HCT116 (cell line): ENCODE measurements around the gene CNBD2. TPM values are rescaled to one million over a fixed set of nuclear protein-coding genes. Genes with fewer than 3 reads are reported as not detected.

ENCODE experiments used
- ATAC-seq: fragments of 200-7000 bp; cut with Tn5 transposase; 2 replicates; pipeline ENCODE4 v1.9.1; 2020; ENCODE audit warnings: mild to moderate bottlenecking, moderate library complexity
- BruUV-seq: library from RNA; stranded (reverse); fragments of 400-500 nt; replicated peaks from 2 replicates; lab custom pipeline; 2021; lab: Mats Ljungman, UMichigan
- CTCF ChIA-PET: fragments of 300-600 bp; sonication (Branson Sonifier 250); formaldehyde crosslinking; loops from one replicate; lab custom pipeline; 2021; ENCODE audit warnings: antibody characterized with exemption; lab: Charles Lee
- POLR2A ChIA-PET: fragments of 300-600, 350-600 bp; sonication (Branson Sonifier 250); formaldehyde crosslinking; loops from one replicate; lab custom pipeline; 2021; ENCODE audit warnings: antibody characterized with exemption; lab: Charles Lee
- RAD21 ChIA-PET, 2 experiments: fragments of 300-600 bp; sonication (Branson Sonifier 250); formaldehyde crosslinking; loops; one replicate each; lab custom pipeline; 2023; ENCODE audit warnings: low total read pairs in 2 of 2; ENCODE audit not compliant: uncharacterized antibody in 2 of 2, unreplicated experiment in 2 of 2, low non-redundant PET in 1 of 2; lab: Charles Lee
- DNase-seq: peaks from one replicate; pipeline ENCODE4 v3.0.0-alpha.2; 2010; ENCODE audit warnings: low read depth, low spot score
- H2AFZ ChIP-seq: fragments of 200-600 bp; shearing (Covaris generic), sonication (generic); 2 replicates; pipeline ENCODE4 v1.6.1; 2017; ENCODE audit warnings: low read depth, mixed run types, mixed read lengths, antibody characterized with exemption, low read length; ENCODE audit not compliant: poor library complexity, severe bottlenecking
- H3K27ac ChIP-seq: 2 replicates; pipeline ENCODE4 v1.5.1; 2012; ENCODE audit warnings: low read depth, low read length
- H3K27me3 ChIP-seq: fragments of 200-600 bp; sonication (generic); 2 replicates; pipeline ENCODE4 v1.6.1; 2016; ENCODE audit warnings: mixed run types, low read length, mixed read lengths; ENCODE audit not compliant: insufficient read depth
- H3K36me3 ChIP-seq, 2 experiments: fragments of 200-500 bp in 1 of 2; fragments of 200-600 bp in 1 of 2; sonication (Bioruptor generic) in 1 of 2; sonication (generic) in 1 of 2; 2 replicates each; pipeline versions ENCODE4 v1.5.1 to v1.6.1; 2014 to 2016; ENCODE audit warnings: low read length in 2 of 2, inconsistent platforms in 1 of 2, mixed read lengths in 1 of 2, mixed run types in 1 of 2; ENCODE audit not compliant: insufficient read depth in 2 of 2, control insufficient read depth in 1 of 2
- H3K4me1 ChIP-seq, 2 experiments: fragments of 200-600 bp in 1 of 2; sonication (generic) in 1 of 2; 2 replicates each; pipeline versions ENCODE4 v1.5.1 to v1.6.1; 2012 to 2017; ENCODE audit warnings: low read length in 2 of 2, inconsistent platforms in 1 of 2, mild to moderate bottlenecking in 1 of 2, mixed read lengths in 1 of 2, mixed run types in 1 of 2, moderate library complexity in 1 of 2; ENCODE audit not compliant: insufficient read depth in 2 of 2, control insufficient read depth in 1 of 2
- H3K4me2 ChIP-seq: fragments of 200-600 bp; sonication (generic); 2 replicates; pipeline ENCODE4 v1.6.1; 2017; ENCODE audit warnings: mixed run types, low read length, mixed read lengths
- H3K4me3 ChIP-seq, 2 experiments: fragments of 200-600 bp in 1 of 2; sonication (generic) in 1 of 2; replicated peaks in 1 of 2; 2 replicates each; pipeline ENCODE4 v1.5.1; 2011 to 2016; ENCODE audit warnings: low read length in 2 of 2, control low read depth in 1 of 2, low read depth in 1 of 2, mild to moderate bottlenecking in 1 of 2, mixed read lengths in 1 of 2, mixed run types in 1 of 2
- H3K79me2 ChIP-seq: fragments of 200-600 bp; sonication (generic); 2 replicates; pipeline ENCODE4 v1.6.1; 2017; ENCODE audit warnings: mild to moderate bottlenecking, mixed run types, low read length, moderate library complexity, mixed read lengths; ENCODE audit not compliant: insufficient read depth
- H3K9ac ChIP-seq: fragments of 200-600 bp; sonication (generic); 2 replicates; pipeline ENCODE4 v1.6.1; 2016; ENCODE audit warnings: low read length, mixed read lengths
- H3K9me2 ChIP-seq: fragments of 200-600 bp; sonication (generic), shearing (Covaris generic); 2 replicates; pipeline ENCODE4 v1.6.1; 2017; ENCODE audit warnings: mixed run types, mild to moderate bottlenecking, moderate library complexity; ENCODE audit not compliant: insufficient read depth
- H3K9me3 ChIP-seq, 2 experiments: fragments of 200-500 bp in 1 of 2; fragments of 200-600 bp in 1 of 2; sonication (Bioruptor generic) in 1 of 2; sonication (generic) in 1 of 2; 2 replicates each; pipeline ENCODE4 v1.6.1; 2014 to 2017; ENCODE audit warnings: low read length in 2 of 2, mixed read lengths in 2 of 2, inconsistent platforms in 1 of 2, low read depth in 1 of 2, mild to moderate bottlenecking in 1 of 2, mixed run types in 1 of 2, moderate library complexity in 1 of 2; ENCODE audit not compliant: control insufficient read depth in 1 of 2, insufficient read depth in 1 of 2
- H4K20me1 ChIP-seq: fragments of 200-600 bp; sonication (generic), shearing (Covaris generic); 2 replicates; pipeline ENCODE4 v1.6.1; 2017; ENCODE audit warnings: mixed run types, mild to moderate bottlenecking, moderate library complexity; ENCODE audit not compliant: insufficient read depth
- CBX3 ChIP-seq: IDR thresholded peaks from 2 replicates; pipeline ENCODE4 v1.6.1; 2012; ENCODE audit warnings: low read depth
- CEBPB ChIP-seq: IDR thresholded peaks from 2 replicates; pipeline ENCODE4 v1.6.1; 2012; ENCODE audit warnings: low read depth
- EGR1 ChIP-seq: IDR thresholded peaks from 2 replicates; pipeline ENCODE4 v1.6.1; 2012; ENCODE audit warnings: low read depth
- ELF1 ChIP-seq: IDR thresholded peaks from 2 replicates; pipeline ENCODE4 v1.6.1; 2012; ENCODE audit warnings: low read depth, borderline replicate concordance
- EZH2 ChIP-seq: fragments of 200-600 bp; sonication (generic); IDR thresholded peaks from 2 replicates; pipeline ENCODE4 v1.6.1; 2017; ENCODE audit warnings: antibody characterized with exemption, mixed run types
- JUND ChIP-seq: IDR thresholded peaks from 2 replicates; pipeline ENCODE4 v1.6.1; 2012
- POLR2A ChIP-seq: IDR thresholded peaks from 2 replicates; pipeline ENCODE4 v1.7.0; 2011; ENCODE audit warnings: borderline replicate concordance; ENCODE audit not compliant: insufficient read depth, insufficient read length; ENCODE audit errors: extremely low read depth
- RAD21 ChIP-seq: IDR thresholded peaks from 2 replicates; pipeline ENCODE4 v1.6.1; 2012; ENCODE audit warnings: low read depth, mild to moderate bottlenecking
- SP1 ChIP-seq: IDR thresholded peaks from 2 replicates; pipeline ENCODE4 v1.6.1; 2012; ENCODE audit warnings: low read depth
- SRF ChIP-seq: IDR thresholded peaks from 2 replicates; pipeline ENCODE4 v1.6.1; 2012; ENCODE audit warnings: low read depth
- YY1 ChIP-seq: IDR thresholded peaks from 2 replicates; pipeline ENCODE4 v1.6.1; 2011; ENCODE audit warnings: low read length, low read depth, moderate library complexity, mild to moderate bottlenecking; ENCODE audit not compliant: insufficient replicate concordance; ENCODE audit errors: extremely low read depth
- ZFX ChIP-seq: fragments of 450-650 bp; IDR thresholded peaks from 2 replicates; pipeline ENCODE4 v1.6.1; 2017
- intact Hi-C: fragments of 100-400 bp; cut with micrococcal nuclease; formaldehyde crosslinking; loops from 2 replicates; pipeline ENCODE4 v1.10.0; 2022
- total RNA-seq: library from RNA; stranded (reverse); gene quantifications from one replicate; pipeline ENCODE4 v1.2.1, GENCODE V29; 2021; ENCODE audit not compliant: unreplicated experiment
- TF ChIP-seq, protein P1 (sequence below), 3 experiments: fragments of 200-600 bp in 1 of 3; sonication (generic) in 1 of 3; IDR thresholded peaks in 2 of 3; conservative IDR thresholded peaks in 1 of 3; 2 replicates each; pipeline ENCODE4 v1.5.1; 2012 to 2017; ENCODE audit warnings: low read depth in 2 of 3, low read length in 2 of 3, antibody characterized with exemption in 1 of 3, borderline replicate concordance in 1 of 3, control low read depth in 1 of 3, mild to moderate bottlenecking in 1 of 3, mixed read lengths in 1 of 3, mixed run types in 1 of 3, moderate library complexity in 1 of 3; ENCODE audit not compliant: insufficient read depth in 1 of 3
- TF ChIP-seq, protein P2 (sequence below): IDR thresholded peaks from 2 replicates; pipeline ENCODE4 v1.6.1; 2012

Gene CNBD2
- total RNA-seq, 1 experiment from 2014 or later = 3.1 TPM

DNA sequence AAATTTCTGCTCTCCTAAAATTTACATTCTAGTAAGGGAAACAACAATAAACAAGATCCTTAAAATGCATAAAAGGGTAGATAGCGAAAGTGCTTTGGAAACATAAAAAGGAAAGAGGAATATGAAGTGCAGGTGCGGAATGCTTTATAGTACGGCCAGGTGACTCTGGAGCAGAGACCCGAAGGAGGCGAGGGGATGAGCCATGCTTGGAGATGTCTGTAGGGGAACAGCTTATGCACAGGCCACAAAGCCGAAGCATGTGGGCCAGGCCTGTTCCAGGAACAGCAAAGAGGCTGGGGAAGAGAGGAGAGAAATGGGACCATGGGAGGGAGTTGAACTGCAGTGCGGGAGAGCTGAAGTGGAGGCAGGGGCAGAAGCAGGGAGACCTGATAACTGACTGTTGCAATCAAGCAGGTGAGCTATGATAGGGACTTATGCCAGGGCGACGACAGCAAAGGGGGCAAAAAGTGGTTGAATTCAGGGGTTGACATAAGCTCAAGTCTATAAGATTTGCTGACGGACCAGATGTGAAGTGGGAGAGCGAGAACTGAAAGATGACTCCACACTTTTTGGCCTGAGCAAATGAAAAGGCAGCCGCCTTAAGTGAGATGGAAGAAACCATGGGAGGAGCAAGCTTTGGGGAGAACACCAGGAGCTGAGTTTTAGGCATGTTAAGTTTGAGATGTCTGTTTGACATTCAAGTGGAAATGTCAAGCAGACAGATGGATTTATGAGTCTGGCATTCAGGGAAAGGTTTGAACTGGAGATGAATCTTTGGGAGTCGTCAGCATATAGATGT lies 83.1 kb downstream of the CNBD2 start:
- ChIA-PET RAD21 (no interaction called here), CTCF (no interaction called here), POLR2A (interaction anchor here (1.1 to 1.2 kb wide), 2 partner anchors 13 to 35 kb away, joined by 3 read pairs; no protein-coding TSS in a partner anchor)
- Histone ChIP-seq H3K36me3 (peaks cover 2 to 3% of the 10 kb centered on the region in 2 experiments; a peak in 2 of 4 replicates), H3K9me2 (no peaks in the 10 kb centered on the region), H3K27me3 (no peaks in the 10 kb centered on the region), H3K27ac (peak overlapping the region; percentile 92; the same call in 1 of the 2 replicates), H3K4me3 (peak overlapping the region in 1 of 2 experiments; percentile 89; a peak in 2 of 4 replicates), H3K4me1 (peaks cover 0 to 15% of the 10 kb centered on the region in 2 experiments; a peak in 2 of 4 replicates), H4K20me1 (0 out of 2 replicates have a peak, but pooled peaks cover 4% of the 10 kb centered on the region), H2AFZ (peak overlapping the region; percentile 72), H3K9ac (peak overlapping the region; percentile 99), H3K4me2 (peak overlapping the region; percentile 82), H3K79me2 (peaks cover 39% of the 10 kb centered on the region), H3K9me3 (no peaks in the 10 kb centered on the region)
- intact Hi-C loops = loop anchor here (5.0 kb wide), 1 partner anchor 86 kb away; no protein-coding TSS in a partner anchor
- ATAC-seq (no peak), DNase-seq (no peak)
- no TSS peak for BruUV-seq
- TF ChIP-seq SRF (no peak), CEBPB (no peak), ELF1 (no peak), EGR1 (no peak), SP1 (no peak), YY1 (no peak), ZFX (no peak)

DNA sequence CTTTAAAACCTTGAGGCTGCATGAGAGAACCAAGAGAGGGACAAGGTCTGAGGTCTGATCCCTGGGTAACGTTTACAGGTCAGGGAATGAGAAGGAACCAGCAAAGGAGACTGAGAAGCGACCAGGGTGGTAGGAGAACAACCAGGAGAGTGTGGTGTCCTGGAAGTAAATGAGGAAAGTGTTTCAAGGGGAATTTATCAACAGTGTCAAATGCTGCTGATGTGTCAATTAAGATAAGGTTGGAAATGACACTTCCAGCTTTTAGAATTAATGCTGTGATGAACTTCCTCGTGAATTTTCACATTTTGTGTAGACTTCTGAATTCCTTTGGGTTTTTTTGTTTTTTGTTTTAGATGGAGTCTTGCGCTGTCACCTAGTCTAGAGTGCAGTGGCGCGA lies 83.7 kb downstream of the CNBD2 start:
- no TSS peak for BruUV-seq
- Histone ChIP-seq H3K79me2 (peaks cover 36% of the 10 kb centered on the region), H2AFZ (no peak overlapping the region), H3K36me3 (peaks cover 2 to 3% of the 10 kb centered on the region in 2 experiments; a peak in 2 of 4 replicates), H3K9me2 (no peaks in the 10 kb centered on the region), H3K9me3 (no peaks in the 10 kb centered on the region), H3K4me1 (peaks cover 0 to 15% of the 10 kb centered on the region in 2 experiments; a peak in 2 of 4 replicates), H3K4me3 (no peak overlapping the region), H3K9ac (no peak overlapping the region), H3K27me3 (no peaks in the 10 kb centered on the region), H3K27ac (no peak overlapping the region), H4K20me1 (0 out of 2 replicates have a peak, but pooled peaks cover 4% of the 10 kb centered on the region), H3K4me2 (no peak overlapping the region)
- no peak for DNase-seq
- CTCF ChIA-PET = no interaction called here
- POLR2A ChIA-PET = interaction anchor here (1.1 to 1.2 kb wide), 2 partner anchors 13 to 34 kb away, joined by 3 read pairs; no protein-coding TSS in a partner anchor
- ATAC-seq = no peak
- intact Hi-C loops = loop anchor here (5.0 kb wide), 1 partner anchor 85 kb away; no protein-coding TSS in a partner anchor
- RAD21 ChIA-PET = no interaction called here
- TF ChIP-seq ZFX (no peak), ELF1 (no peak), EZH2 (no peak), POLR2A (no peak), JUND (no peak), EGR1 (no peak), SRF (no peak), CBX3 (no peak), RAD21 (no peak), SP1 (no peak), YY1 (no peak)
- TF ChIP-seq, protein P1, sequence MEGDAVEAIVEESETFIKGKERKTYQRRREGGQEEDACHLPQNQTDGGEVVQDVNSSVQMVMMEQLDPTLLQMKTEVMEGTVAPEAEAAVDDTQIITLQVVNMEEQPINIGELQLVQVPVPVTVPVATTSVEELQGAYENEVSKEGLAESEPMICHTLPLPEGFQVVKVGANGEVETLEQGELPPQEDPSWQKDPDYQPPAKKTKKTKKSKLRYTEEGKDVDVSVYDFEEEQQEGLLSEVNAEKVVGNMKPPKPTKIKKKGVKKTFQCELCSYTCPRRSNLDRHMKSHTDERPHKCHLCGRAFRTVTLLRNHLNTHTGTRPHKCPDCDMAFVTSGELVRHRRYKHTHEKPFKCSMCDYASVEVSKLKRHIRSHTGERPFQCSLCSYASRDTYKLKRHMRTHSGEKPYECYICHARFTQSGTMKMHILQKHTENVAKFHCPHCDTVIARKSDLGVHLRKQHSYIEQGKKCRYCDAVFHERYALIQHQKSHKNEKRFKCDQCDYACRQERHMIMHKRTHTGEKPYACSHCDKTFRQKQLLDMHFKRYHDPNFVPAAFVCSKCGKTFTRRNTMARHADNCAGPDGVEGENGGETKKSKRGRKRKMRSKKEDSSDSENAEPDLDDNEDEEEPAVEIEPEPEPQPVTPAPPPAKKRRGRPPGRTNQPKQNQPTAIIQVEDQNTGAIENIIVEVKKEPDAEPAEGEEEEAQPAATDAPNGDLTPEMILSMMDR (IDR thresholded peaks at IDR 0.05 in 2 of 3, conservative IDR thresholded peaks at IDR 0.05 in 1 of 3; ENCODE audit: borderline replicate concordance in 1 of 3, insufficient read depth in 1 of 3, low read depth in 2 of 3, low read length in 2 of 3) = no peak
- TF ChIP-seq, protein P2, sequence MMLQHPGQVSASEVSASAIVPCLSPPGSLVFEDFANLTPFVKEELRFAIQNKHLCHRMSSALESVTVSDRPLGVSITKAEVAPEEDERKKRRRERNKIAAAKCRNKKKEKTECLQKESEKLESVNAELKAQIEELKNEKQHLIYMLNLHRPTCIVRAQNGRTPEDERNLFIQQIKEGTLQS = no peak
